Loucy (cell line): ENCODE data around the gene EPYC.

Experiments
- H2AFZ ChIP-seq: fragments of 200-600 bp; sonication (generic); 2 replicates; pipeline ENCODE4 v1.6.0; 2016; ENCODE audit warnings: antibody characterized with exemption, mild to moderate bottlenecking, low read length, moderate library complexity
- H3F3A ChIP-seq: fragments of 200-600 bp; 2 replicates; pipeline ENCODE4 v1.6.0; 2016; ENCODE audit warnings: antibody characterized with exemption, low read depth, mild to moderate bottlenecking
- H3K27me3 ChIP-seq: fragments of 200-600 bp; sonication (generic); 2 replicates; pipeline ENCODE4 v1.6.1; 2014; ENCODE audit warnings: low read length, mild to moderate bottlenecking; ENCODE audit not compliant: insufficient read depth, poor library complexity, severe bottlenecking
- H3K36me3 ChIP-seq: fragments of 200-600 bp; sonication (generic); 2 replicates; pipeline ENCODE4 v1.6.1; 2016; ENCODE audit warnings: low read length; ENCODE audit not compliant: insufficient read depth
- H3K4me1 ChIP-seq: fragments of 200-600 bp; sonication (generic); 2 replicates; pipeline ENCODE4 v1.5.1; 2014; ENCODE audit warnings: low read length, mild to moderate bottlenecking; ENCODE audit not compliant: insufficient read depth, poor library complexity, severe bottlenecking
- H3K4me2 ChIP-seq: fragments of 200-600 bp; sonication (generic); 2 replicates; pipeline ENCODE4 v1.6.0; 2014; ENCODE audit warnings: antibody characterized with exemption, low read length, low read depth, mild to moderate bottlenecking; ENCODE audit not compliant: poor library complexity, severe bottlenecking
- H3K4me3 ChIP-seq: fragments of 200-600 bp; sonication (generic); 2 replicates; pipeline ENCODE4 v1.5.1; 2014; ENCODE audit warnings: low read length, mild to moderate bottlenecking, mixed read lengths; ENCODE audit not compliant: poor library complexity, severe bottlenecking
- H3K79me2 ChIP-seq: fragments of 200-600 bp; sonication (generic); 2 replicates; pipeline ENCODE4 v1.6.1; 2014; ENCODE audit warnings: low read length; ENCODE audit not compliant: insufficient read depth
- H3K9ac ChIP-seq: fragments of 200-600 bp; sonication (generic); 2 replicates; pipeline ENCODE4 v1.6.0; 2014; ENCODE audit warnings: mild to moderate bottlenecking, low read depth, low read length, moderate library complexity; ENCODE audit not compliant: poor library complexity, severe bottlenecking
- H3K9me2 ChIP-seq: fragments of 200-600 bp; sonication (generic); replicated peaks from 2 replicates; pipeline ENCODE4 v1.6.1; 2016; ENCODE audit warnings: low read depth, low read length, mixed read lengths
- H3K9me3 ChIP-seq: fragments of 200-600 bp; sonication (generic); 2 replicates; pipeline ENCODE4 v1.6.1; 2014; ENCODE audit warnings: mild to moderate bottlenecking, antibody characterized with exemption, low read length, low read depth; ENCODE audit not compliant: insufficient read depth
- H4K20me1 ChIP-seq: fragments of 200-600 bp; sonication (generic); 2 replicates; pipeline ENCODE4 v1.6.0; 2014; ENCODE audit warnings: antibody characterized with exemption, low read length, mild to moderate bottlenecking; ENCODE audit not compliant: insufficient read depth, poor library complexity, severe bottlenecking
- EZH2phosphoT487 ChIP-seq: fragments of 200-600 bp; IDR thresholded peaks from 2 replicates; pipeline ENCODE4 v1.6.1; 2018; ENCODE audit warnings: antibody characterized with exemption, mild to moderate bottlenecking, moderate library complexity, borderline replicate concordance
- TF ChIP-seq, protein P1 (sequence below): fragments of 200-600 bp; sonication (generic); conservative IDR thresholded peaks from 2 replicates; pipeline ENCODE4 v1.5.1; 2014; ENCODE audit warnings: mild to moderate bottlenecking, antibody characterized with exemption, low read length

The EPYC gene

DNA sequence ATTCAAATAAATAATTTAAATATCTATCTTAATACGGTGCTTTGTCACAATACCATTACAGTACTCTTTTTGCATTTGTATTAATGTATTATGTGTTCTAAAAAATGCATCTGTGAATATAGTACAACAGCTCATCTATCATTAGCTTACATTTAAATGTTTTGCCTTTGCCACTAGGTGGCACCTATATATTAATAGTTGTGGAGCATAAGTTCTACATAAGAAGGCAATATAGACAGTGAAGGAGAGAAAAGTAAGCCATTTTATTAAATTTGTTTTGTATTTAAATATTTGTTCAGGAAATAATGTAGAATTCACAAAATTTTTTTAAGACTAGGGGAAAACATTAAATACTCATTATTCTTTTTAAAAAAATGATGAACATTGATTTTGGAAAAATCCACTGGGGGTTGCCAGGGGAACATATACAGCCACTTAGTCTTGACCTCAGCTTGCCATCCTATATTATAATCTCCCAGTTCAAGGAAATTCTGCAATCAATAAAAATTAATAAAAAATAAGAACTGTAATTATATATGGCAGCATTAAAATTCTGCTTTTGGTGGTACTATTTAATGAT lies 59.6 kb downstream of the EPYC start:
- H3K9me2 ChIP-seq: no peaks in the 10 kb centered on the region
- no peak overlapping the region for H3K9ac ChIP-seq
- no peaks in the 10 kb centered on the region for H3K36me3 ChIP-seq
- H3K4me1 ChIP-seq: no peaks in the 10 kb centered on the region
- H4K20me1 ChIP-seq: no peaks in the 10 kb centered on the region
- H3K9me3 ChIP-seq: no peaks in the 10 kb centered on the region
- TF ChIP-seq, protein P1, sequence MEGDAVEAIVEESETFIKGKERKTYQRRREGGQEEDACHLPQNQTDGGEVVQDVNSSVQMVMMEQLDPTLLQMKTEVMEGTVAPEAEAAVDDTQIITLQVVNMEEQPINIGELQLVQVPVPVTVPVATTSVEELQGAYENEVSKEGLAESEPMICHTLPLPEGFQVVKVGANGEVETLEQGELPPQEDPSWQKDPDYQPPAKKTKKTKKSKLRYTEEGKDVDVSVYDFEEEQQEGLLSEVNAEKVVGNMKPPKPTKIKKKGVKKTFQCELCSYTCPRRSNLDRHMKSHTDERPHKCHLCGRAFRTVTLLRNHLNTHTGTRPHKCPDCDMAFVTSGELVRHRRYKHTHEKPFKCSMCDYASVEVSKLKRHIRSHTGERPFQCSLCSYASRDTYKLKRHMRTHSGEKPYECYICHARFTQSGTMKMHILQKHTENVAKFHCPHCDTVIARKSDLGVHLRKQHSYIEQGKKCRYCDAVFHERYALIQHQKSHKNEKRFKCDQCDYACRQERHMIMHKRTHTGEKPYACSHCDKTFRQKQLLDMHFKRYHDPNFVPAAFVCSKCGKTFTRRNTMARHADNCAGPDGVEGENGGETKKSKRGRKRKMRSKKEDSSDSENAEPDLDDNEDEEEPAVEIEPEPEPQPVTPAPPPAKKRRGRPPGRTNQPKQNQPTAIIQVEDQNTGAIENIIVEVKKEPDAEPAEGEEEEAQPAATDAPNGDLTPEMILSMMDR: peak; percentile 75
- TF ChIP-seq EZH2phosphoT487: no peak
- no peak overlapping the region for H3K4me2 ChIP-seq
- H3K79me2 ChIP-seq: no peaks in the 10 kb centered on the region
- no peaks in the 10 kb centered on the region for H3K27me3 ChIP-seq
- H3F3A ChIP-seq: no peaks in the 10 kb centered on the region
- no peak overlapping the region for H2AFZ ChIP-seq
- H3K4me3 ChIP-seq: no peak overlapping the region

DNA sequence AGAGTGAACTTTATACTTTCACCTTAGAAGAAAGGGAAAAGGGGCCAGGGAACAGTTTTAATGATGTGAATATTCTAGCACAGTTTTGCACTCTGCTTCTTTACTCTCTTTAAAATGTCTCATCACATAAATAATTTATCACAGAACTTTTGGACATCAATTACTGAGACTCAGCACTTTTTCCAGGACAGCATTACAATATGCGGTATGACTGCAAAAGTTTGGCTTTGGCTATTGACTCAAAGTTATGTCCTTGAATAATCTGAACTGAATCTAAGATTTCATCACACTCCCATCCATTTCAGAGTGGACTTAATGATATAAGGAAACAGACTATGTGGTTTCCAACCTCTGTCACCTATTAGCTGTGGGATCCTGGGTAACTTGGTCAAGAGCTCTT lies 61.5 kb downstream of the EPYC start:
- TF ChIP-seq, protein P1: no peak
- no peak for TF ChIP-seq EZH2phosphoT487
- Histone ChIP-seq H3K9me2 (no peaks in the 10 kb centered on the region), H3K4me3 (no peak overlapping the region), H3K27me3 (no peaks in the 10 kb centered on the region), H3K36me3 (no peaks in the 10 kb centered on the region), H4K20me1 (no peaks in the 10 kb centered on the region), H3K79me2 (no peaks in the 10 kb centered on the region), H3K4me2 (no peak overlapping the region), H2AFZ (no peak overlapping the region), H3K4me1 (no peaks in the 10 kb centered on the region), H3K9ac (no peak overlapping the region), H3K9me3 (no peaks in the 10 kb centered on the region), H3F3A (no peaks in the 10 kb centered on the region)

DNA sequence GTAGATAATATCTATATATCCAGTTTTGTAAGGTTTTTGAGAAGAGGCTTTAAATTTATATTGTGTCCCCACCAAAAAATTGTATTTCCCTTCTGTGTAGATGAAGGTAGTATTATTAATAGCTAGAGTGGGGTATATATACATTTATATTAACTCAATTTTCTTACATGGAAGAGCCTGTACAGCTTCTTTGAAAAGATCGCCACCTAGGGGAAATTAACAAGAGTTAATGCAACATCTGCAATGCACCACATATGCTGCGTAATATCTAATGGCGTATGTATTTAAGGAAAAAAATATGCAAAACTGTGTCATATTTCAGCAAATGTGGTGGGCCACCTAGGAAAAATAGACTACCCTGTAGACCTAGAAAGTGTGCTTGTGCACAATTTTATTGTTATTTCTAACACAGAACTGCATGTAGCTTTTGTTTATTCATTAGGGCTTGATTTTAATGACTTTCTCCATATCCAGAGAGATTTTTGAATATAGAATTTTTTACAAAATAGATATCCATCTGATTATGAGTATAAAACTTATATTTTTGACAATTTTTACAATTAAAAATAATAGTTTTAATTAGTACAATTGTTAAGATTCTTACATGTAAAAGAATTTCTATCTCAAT lies 63.8 kb downstream of the EPYC start:
- Histone ChIP-seq H3K4me2 (no peak overlapping the region), H4K20me1 (no peaks in the 10 kb centered on the region), H3K9ac (no peak overlapping the region), H3K9me3 (no peaks in the 10 kb centered on the region), H3K79me2 (no peaks in the 10 kb centered on the region), H3K9me2 (no peaks in the 10 kb centered on the region), H3K27me3 (no peaks in the 10 kb centered on the region), H3F3A (no peaks in the 10 kb centered on the region), H3K4me1 (no peaks in the 10 kb centered on the region), H2AFZ (no peak overlapping the region), H3K36me3 (no peaks in the 10 kb centered on the region), H3K4me3 (no peak overlapping the region)
- no peak for TF ChIP-seq EZH2phosphoT487
- TF ChIP-seq, protein P1: peak; percentile 77
